Fibroblast of lung (primary cell): ENCODE results near the gene CACTIN.

ENCODE experiments used
- CTCF ChIP-seq, 2 donors: IDR thresholded peaks in 1 of 2; conservative IDR thresholded peaks in 1 of 2; 1 replicate in 1 of 2; 2 replicates in 1 of 2; pipeline ENCODE4 v1.5.1; 2011 to 2012; ENCODE audit warnings: low read length in 2 of 2, control low read depth in 1 of 2, inconsistent platforms in 1 of 2, low read depth in 1 of 2, mild to moderate bottlenecking in 1 of 2
- EZH2 ChIP-seq: IDR thresholded peaks from 2 replicates; pipeline ENCODE4 v1.5.1; 2012; ENCODE audit warnings: low read length, control low read depth, mild to moderate bottlenecking; ENCODE audit errors: missing control alignments

GRCh38 chr19:3589439-3589838 is 37.2 kb downstream of the CACTIN start:
- TF ChIP-seq CTCF (conservative IDR thresholded peaks at IDR 0.05 in 1 of 2, IDR thresholded peaks at IDR 0.05 in 1 of 2; ENCODE audit: low read depth in 1 of 2, low read length in 2 of 2), result no peak
- no peak for TF ChIP-seq EZH2
